HG02610 (cell line): ENCODE measurements around the gene YIF1A.
A peak's percentile ranks its signal among the peaks of the same experiment; 100 is the strongest.
"Not testable (repeated sequence)": the region's sequence is repeated elsewhere in the genome, so short reads cannot be mapped to it uniquely, and the experiment has no call there.

ENCODE experiments used
- ATAC-seq: cut with Tn5 transposase; IDR thresholded peaks from one replicate; pipeline ENCODE4 v1.9.1; 2021; ENCODE audit warnings: mild to moderate bottlenecking, moderate library complexity; ENCODE audit not compliant: unreplicated experiment

YIF1A gene

DNA sequence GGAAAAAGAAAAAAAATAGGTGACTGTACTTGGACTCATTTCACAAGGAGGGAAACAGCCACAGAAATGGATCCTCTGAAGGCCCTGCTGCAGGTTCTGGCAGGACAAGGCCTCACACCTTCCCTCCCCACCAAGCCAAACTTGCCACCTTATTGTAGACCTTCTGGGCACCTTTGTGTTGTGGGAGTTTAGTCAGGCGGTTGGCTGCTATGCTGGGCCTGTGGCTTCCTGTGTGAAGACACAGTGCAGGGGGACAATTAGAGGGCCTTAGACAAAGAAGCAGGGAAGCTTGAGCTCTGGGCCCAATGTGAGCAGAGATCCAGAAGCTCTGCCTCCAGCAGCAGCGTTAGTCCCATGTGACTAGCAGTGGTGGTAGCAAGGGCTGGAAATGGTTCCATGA, 16.3 kb downstream of the YIF1A start:
- no peak for ATAC-seq

DNA sequence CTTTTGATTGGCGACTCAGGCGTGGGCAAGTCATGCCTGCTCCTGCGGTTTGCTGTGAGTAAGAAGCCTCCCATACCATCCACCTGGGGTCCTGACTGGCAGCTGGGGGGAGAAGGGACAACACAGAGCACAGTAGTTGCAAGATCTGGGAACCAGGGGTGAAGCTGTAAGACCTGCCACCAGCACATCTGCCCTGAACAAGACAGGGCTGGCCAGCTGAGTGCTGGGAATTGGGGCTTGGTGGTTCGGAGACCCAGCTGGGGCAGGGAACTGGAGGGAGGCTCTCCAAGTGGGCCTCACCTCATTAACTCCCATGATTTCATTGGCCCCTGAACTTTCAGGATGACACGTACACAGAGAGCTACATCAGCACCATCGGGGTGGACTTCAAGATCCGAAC, 17.1 kb downstream of the YIF1A start:
- no peak for ATAC-seq

DNA sequence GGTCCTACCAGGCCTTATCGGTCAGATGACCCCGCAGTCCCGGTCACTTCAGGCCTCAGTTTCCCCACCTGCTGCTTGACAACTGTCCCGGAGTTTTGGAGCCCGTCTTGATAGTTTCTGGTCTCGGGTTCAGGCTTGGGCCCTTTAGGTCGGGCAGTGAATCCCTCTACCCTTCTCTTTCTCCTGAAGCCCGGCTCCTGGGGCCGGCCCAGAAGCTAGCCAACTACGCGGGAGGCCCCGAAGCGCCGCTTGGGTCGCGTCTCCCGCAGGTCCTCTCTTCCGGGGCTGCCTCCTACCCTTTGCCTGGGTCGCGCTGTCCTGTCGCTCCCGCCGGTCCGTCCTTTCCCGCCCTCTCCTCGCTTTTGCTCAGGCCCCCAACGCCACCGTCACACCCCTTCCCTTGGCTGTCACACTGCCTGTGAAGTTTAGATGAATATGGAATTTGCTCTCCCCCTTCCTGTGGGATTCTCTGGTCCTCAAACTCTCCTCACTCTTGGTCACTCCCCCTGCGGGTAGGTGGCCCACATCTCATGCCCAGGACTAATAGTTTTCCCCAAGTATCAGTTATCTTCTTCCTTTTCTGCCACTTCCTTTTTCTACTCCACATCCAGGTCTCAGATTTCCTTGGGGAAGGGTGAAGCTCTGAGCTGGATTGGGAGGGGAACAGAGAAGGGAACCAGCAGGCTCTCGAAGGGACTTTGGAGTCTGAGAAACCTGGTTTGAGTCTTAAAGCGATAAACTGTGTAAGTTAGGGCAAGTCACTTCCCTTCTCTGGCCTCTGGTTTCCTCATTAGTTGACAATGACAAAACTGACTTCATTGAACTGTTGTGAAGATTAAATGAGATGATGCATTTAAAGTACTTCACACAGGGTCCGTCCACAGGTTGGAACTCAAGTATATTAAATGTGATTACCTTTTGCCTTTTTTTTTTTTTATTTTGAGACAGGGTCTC, 19.7 kb downstream of the YIF1A start:
- ATAC-seq: no peak

DNA sequence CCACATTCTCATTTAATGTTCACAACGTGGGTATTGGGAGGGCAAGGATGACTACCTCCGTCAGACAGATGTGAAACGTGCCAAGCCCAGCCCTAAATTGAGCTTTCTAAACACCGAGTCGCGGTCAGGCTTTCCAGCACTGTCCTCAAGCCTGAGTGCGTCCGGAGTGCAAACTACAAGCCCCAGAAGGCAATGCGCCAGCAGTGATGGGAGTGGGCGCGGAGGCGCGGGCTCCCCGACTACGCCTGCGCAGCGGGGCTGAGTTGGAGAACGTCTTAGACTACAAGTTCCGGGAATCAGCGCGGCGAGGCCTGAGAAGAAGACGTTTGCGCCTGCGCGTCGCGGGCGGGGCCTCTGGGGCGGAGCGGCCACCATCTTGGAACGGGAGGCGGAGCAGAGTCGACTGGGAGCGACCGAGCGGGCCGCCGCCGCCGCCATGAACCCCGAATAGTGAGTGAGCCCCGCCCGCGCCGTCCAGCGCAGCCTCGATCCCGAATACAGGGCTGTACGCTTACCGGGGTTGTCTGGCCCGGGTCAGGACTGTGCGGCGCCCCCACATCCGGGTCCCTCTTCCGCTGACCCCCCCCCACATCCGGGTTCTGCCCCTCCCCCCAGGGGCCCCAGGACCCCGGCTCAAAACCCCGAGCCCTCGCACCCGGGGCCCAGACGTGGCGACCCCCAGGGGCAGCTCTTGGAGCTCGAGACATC, 20.5 kb downstream of the YIF1A start, which contains the start of gene RAB1B:
Gene RAB1B, plus strand, starts transcription at position 396 of the 708 bp plus-strand sequence. Its CDS starts 41 bp downstream, at position 437.
- ATAC-seq: peak; percentile 80

DNA sequence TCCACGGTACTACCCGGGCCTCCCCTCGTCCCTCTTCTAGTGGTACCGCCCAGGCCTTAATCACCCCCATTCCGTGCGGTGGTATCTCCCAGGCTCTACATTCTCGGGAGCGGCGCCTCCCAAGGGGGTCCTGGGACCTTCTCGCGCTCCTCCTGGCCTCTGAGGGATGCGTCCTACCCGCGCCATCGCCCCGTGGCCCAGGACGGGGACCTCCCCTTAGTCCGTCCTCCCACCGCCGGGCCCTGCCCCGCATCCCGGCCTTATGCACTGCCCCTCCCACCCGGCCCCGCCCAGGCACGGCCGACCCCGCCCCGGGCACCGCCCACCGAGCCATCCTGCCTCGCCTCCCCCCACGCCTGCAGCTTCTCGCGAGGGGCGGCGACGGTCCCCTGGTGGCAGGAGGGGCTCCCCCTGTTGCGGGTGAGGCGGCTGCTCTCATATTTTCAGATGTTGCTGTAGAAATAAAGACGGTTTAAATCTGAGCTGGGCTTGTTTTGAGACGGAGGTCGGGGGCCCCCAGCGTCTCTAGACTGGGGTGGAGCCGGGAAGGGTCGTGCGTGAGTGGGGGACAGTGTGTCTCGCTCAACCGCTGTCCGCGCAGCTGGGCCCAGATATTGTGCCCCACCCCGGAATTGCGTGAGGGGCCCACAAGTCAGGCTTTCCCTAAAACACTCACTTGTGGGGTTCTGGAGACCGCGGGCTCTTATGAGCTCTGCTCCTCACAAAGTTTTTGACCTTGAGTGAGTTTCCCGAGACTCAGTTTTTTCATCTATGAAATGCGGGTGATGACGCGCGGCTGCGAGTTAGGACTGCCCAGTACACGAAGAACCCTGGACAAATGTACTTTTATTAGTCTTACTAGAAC, 21.3 kb downstream of the YIF1A start:
- peak; percentile 29 for ATAC-seq

DNA sequence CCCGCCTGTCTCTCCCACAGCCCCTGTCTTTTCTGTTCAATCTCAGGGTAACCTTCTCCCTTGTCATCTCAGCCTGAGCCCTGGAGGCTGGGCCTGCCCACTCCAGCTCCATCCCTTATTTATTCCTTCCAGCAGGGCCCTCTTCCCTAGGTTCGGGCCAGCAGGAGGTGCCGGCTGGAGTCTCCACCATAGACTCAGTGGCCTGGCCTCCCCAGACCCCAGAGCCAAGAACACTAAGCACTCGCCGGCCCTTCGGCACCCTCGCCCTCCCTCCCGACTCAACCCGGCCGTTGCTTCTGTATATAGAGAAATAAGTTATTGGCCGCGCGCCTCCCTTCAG, 21.9 kb downstream of the YIF1A start:
- no peak for ATAC-seq

DNA sequence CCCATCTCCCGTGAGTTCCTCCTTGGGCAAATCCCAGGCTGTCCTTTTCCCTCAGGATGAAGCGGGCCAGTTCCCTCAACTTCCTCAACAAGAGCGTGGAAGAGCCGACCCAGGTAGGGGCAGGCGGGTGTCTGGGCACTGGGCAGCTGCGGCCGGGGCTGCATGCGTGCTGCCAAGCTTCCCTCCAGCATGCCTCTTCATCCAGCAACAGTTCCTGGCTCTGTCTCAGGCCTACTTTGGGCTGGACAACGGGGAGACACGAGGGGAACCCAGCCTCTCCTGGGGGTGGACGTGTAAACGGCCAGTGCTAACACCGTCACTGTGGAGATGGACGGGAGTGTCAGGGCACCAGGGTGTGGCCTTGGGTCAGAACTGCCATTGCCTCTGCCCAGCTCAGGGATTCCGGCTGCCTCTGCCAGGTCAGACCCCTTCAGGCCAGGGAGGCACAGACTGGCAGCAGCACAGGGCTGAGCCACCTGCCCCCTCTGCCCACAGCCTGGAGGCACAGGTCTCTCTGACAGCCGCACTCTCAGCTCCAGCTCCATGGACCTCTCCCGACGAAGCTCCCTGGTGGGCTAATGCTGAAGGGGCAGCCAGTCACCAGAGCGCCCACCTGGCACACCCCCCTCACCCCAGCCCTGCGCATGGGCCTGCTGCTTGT, 22.4 kb downstream of the YIF1A start:
- no peak for ATAC-seq

DNA sequence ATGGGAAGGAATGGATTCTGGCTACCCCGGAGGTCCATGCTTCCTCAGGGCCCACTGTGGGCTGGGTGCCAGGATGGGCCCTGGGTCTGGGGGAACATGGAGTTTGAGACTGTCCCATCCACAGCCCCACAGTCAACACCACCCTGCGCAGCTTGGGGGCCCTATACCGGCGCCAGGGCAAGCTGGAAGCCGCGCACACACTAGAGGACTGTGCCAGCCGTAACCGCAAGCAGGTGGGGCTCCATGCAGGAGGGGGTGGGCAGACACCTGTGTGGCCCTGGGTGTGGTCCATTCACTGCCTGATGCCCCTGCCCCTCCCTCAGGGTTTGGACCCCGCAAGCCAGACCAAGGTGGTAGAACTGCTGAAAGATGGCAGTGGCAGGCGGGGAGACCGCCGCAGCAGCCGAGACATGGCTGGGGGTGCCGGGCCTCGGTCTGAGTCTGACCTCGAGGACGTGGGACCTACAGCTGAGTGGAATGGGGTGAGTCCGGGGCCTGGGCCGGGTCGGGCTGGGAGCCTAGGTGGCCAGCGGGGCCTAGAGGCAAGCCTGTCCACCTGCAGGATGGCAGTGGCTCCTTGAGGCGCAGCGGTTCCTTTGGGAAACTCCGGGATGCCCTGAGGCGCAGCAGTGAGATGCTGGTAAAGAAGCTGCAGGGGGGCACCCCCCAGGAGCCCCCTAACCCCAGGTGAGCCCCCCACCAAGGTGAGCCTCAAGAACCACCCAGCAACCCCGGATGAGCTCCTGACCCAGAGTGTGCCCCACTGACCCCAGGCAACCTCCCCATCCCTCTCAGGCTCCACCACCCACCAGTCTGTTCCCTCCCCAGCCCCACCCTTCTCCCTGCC, 23.2 kb downstream of the YIF1A start:
- ATAC-seq: no peak

DNA sequence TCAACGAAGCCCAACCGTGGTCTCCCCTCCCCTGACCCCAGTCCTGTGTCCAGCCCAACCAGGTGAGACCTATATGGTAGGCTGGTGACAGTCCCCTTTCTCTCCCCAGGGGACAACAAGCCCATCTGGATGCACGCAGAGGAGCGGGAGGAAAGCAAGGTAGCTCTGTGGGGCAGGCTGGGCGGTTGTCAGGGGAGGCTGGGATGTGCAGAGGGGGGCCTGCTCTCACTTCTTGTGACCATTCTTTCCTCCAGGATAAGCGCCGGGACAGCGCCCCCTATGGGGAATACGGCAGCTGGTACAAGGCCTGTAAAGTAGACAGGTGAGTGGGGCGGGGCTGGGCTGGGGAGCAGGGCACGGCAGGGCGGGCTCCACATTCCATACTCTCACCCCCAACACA, 24.0 kb downstream of the YIF1A start:
- no peak for ATAC-seq

DNA sequence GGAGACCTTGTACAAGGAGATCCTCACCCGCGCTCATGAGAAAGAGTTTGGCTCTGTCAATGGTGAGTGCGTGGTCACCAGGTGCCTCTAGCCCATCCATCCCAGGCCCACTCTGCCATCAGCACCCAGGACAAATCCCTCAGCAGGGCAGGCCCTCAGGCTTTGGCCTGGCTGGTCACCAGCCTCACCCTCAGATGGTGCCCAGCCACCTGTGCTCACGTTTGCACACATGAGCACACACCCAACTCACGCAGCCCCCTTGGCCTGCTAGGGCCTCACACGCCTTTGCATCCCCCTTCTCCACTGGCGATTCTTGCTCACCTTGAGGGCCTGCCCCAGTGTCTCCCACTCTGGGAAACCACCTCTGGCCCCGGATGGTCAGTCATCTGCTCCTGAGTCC, 24.6 kb downstream of the YIF1A start:
- no peak for ATAC-seq

DNA sequence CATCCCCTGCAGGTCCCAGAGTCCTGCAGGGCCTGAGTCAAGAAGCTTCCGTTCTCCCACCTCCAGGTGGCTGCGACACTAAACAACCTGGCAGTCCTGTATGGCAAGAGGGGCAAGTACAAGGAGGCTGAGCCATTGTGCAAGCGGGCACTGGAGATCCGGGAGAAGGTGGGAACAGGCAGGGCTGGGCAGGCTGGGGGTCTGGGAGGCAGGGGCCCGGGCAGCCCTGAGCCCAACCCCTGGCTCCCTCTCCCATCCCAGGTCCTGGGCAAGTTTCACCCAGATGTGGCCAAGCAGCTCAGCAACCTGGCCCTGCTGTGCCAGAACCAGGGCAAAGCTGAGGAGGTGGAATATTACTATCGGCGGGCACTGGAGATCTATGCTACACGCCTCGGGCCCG, 25.2 kb downstream of the YIF1A start:
- ATAC-seq: no peak

DNA sequence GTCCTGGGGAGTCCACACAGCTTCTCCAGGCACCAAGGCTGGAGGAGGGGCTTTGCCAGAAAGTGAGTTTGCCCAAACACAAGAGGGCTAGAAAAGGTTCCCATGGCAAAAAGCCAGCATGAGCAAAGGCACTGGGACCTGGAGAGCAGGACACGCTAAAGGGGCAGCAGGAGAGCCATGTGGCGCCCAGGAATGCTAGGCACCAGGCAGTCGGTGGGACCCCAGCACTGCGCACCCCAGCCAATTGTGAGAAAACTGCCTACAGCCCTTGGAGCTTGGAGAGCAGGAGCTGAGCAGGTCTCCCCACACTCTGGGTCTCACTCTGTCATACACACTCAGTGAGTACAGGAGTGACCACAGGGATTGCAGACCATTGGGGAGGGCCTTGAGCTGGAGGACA, 25.7 kb downstream of the YIF1A start:
- no peak for ATAC-seq

DNA sequence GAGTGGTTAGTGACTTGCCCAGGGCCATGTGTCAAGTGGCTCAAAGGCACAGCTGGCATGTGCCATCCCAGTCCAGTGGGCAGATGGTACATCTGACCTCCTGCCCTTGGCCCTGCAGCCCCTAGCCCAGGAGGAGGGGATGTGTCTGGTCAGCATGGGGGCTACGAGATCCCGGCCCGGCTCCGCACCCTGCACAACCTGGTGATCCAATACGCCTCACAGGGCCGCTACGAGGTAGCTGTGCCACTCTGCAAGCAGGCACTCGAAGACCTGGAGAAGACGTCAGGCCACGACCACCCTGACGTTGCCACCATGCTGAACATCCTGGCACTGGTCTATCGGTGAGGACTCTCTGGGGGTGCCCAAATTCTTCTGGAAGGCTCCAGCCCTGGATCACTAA, 26.2 kb downstream of the YIF1A start:
- no peak for ATAC-seq

DNA sequence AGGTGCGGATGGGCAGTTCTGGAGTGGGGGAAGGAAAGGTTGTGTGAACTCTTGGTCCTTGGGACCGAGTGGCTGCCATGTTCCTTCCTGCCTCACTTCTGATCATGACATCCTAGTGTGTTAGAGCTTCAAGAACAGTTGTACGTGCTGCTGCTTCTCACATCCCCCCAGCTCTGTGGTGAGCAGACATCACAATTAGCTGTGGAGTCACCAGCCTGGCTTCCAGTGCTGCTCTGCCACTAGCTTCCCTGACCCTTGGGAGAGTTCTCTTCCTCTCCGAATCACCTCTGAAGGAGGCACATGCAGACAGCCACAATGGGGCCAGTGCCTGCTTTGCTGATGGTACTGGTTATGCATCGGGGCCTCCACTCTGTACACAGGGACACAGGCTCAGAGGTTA, 26.8 kb downstream of the YIF1A start:
- no peak for ATAC-seq

DNA sequence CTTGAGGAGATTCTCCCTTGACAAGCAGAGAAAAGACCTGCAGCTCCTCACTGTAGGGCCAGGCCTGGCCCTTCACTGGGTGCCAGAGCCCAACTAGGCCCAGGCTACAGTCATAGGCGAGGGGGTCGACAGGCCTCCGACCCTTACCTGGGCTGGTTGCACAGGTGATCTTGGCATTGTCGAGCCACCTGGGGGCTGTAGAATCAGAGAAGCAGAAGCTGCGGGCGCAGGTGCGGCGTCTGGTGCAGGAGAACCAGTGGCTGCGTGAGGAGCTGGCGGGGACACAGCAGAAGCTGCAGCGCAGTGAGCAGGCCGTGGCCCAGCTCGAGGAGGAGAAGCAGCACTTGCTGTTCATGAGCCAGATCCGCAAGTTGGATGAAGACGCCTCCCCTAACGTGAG, 27.4 kb downstream of the YIF1A start:
- ATAC-seq: no peak

DNA sequence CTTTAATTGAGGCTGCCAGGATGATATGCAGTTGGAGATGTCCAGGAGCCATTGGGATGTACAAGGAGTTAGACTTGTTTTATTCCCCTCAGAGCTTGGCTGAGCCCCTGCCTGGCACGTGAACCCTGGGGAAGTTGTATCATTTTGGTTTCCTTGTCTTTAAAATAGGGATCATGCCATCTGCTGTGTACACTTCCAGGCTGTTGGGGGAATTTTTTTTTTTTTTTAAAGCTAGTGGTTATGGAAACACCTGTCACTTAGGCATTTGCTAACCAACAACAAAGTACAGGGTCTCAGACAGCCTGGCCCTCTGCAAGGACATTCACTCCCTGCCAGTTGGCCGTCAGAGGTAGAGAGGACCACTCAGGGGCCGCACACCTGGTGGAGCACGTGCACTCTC, 29.0 kb downstream of the YIF1A start:
- no peak for ATAC-seq

DNA sequence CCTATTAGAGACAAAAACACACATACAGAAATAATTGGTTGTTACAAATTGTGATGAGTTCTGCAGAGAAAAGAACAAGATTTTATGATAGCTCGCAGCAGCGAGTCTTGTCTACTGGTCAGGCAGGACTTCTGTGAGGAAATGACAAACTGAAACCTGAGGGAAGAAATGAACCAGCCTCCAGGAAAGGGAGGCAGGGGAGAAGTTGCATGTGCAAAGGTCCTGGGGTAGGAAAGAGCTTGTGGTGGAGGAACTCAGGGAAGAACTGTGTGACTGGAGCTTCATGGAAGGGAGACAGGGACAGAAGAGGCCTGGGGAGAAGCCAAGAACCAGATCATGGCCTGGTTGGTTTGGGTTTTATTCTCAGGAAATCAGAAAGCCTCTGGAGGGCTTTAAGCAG, 29.7 kb downstream of the YIF1A start:
- ATAC-seq: no peak

DNA sequence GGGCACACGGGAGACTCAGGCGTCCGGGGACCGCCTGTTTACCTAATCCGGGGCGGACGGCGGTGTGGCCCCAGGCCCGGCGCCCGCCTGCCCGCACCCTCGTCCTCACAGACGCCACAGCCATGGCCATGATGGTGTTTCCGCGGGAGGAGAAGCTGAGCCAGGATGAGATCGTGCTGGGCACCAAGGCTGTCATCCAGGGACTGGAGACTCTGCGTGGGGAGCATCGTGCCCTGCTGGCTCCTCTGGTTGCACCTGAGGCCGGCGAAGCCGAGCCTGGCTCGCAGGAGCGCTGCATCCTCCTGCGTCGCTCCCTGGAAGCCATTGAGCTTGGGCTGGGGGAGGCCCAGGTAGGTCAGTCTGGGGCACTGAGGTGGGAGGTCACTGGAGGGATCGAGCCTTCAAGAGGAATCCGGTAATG, 30.5 kb downstream of the YIF1A start:
- no peak for ATAC-seq

DNA sequence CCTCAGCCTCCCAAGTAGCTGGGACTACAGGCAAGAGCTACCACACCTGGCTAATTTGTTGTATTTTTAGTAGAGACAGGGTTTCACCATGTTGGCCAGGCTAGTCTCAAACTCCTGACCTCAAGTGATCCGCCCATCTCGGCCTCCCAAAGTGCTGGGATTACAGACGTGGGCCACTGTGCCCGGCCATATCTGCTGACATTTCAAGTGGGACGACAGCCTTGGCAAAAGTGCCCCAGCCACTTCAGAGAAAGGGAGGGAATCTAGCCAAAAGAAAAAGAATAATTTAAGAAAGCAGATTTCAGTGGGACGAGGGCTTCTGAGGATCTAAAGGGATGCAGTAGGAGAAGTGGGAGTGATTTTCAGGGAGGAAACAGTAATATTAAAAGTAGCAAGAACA, 35.9 kb downstream of the YIF1A start:
- not testable (repeated sequence) for ATAC-seq

DNA sequence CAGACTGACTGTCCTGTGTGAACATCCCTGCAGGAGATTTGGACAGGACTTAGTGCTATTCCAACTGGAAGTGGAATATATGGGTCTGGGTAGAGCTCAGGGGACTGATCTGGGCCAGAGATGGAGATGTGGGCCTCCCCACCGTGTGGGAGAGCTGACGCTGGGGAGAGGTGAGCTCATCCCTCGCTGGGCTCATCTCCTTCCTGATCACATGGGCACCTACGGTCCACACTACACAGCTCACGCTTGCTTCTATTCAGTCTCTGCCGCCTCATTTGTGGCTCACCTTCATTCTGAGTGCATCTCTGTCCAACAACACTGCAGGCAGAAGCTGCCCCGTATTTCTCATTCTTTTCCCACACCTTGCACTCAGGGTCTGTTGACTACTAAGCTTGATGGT, 37.1 kb downstream of the YIF1A start:
- no peak for ATAC-seq
